Measurements from ENCODE around the gene TMEM263.
A peak's percentile ranks its signal among the peaks of the same experiment; 100 is the strongest.

The TMEM263 gene

GRCh38 chr12:106947461-106947860, 8.2 kb upstream of the TMEM263 start:
- no peak for DNase-seq (ENCODE audit: low read depth in 3 of 3)

DNA sequence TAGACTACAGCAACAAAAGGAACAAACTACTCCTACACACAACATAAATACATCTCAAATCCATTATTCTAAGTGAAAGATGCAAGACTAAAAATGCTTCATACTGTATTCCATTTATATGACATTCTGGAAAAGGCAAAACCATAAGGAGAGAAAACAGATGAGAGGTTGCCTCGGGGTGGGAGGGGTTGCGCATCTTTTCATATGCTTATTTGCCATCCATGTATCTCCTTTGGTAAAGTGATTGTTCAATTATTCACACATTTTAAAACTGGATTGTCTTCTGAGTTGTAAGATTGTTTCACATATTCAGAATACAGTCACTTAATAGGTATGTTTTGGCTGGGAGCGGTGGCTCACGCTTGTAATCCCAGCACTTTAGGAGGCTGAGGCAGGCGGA, 5.1 kb upstream of the TMEM263 start:
- no peak for DNase-seq (ENCODE audit: low read depth in 3 of 3)

GRCh38 chr12:106953352-106954250, 2.1 kb upstream of the TMEM263 start:
- DNase-seq (ENCODE audit: low read depth in 3 of 3): no peak

- DNase-seq (ENCODE audit: low read depth in 3 of 3): peak in 1 of 3 experiments; percentile 7
Measured at GRCh38 chr12:106954462-106955376, 988 bp upstream of the TMEM263 start.

GRCh38 chr12:106956048-106956578, 406 bp downstream of the TMEM263 start:
- peak; percentile 24 to 65 (median 28) for DNase-seq (ENCODE audit: low read depth in 3 of 3)

GRCh38 chr12:106957583-106957982, 1.9 kb downstream of the TMEM263 start:
- DNase-seq (ENCODE audit: low read depth in 3 of 3): no peak

- DNase-seq (ENCODE audit: low read depth in 3 of 3): no peak
Measured at GRCh38 chr12:106960443-106960842, 4.7 kb downstream of the TMEM263 start.

DNA sequence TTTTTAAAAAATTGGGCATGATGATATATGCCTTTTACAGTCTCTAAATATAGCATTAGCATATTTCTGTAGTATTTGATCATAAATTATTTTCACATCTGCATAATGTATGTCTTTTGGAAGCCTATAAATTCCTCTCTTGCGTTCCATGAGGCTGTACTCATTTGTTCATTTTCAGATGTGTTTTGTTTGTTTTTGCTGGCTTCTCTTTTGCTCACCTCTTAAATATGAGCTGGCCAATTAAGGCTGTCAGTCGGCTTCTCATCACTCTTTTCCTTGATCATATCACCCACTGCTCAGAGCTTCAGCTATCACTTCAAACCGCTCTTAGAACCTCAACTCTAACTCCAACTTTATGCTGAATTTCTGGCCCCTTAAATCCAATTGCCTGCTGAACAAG, 6.6 kb downstream of the TMEM263 start:
- DNase-seq (ENCODE audit: low read depth in 3 of 3): no peak

DNA sequence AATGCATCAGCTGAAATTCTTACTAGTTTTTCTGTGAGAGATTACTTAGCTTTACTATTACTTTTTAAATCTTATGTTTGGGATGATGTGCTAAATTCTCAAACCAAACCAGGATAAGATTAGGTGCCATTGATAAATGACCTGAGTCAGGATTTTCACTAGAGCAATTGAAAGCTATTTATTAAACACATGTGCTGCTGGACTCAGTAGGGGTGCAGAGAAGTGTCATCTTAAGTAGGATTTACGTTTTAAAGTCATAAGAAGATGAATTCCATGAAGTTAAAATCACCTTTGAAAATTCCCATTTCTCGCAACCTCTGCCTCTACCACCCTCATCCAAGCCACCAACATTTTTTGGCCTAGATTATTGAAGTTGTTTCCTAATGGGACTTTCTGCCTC, 8.8 kb downstream of the TMEM263 start:
- DNase-seq (ENCODE audit: low read depth in 3 of 3): no peak

DNA sequence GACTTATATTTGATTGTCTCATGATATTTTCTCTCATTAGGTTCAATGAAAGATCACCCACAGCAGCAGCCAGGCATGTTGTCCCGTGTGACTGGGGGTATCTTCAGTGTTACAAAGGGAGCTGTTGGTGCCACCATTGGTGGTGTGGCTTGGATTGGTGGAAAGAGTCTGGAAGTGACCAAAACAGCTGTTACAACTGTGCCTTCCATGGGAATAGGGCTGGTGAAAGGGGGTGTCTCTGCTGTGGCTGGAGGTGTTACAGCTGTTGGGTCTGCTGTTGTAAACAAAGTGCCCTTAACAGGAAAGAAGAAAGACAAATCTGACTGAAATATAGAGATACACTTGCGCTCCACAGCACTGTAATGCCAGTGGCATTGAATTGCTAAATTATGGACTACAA, 15.4 kb downstream of the TMEM263 start:
- DNase-seq (ENCODE audit: low read depth in 3 of 3): no peak

DNA sequence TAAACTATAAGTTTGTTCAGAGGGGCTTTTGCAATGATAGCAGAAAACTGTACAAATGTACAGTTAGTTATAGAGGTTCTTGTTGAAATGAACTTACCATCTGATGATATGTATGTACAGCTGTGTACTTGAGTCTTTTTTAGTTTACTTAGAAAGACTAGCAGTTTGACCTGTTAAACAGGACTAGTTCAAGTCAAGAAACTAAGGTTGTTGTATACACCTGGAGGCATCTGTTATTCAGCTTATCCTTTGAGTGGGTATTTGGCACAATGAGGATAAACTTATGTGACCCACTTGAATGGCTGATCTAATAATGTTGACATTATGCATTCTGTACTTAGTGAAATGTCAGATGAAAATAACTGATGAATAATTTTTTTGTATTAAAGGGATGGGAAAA, 17.8 kb downstream of the TMEM263 start:
- DNase-seq (ENCODE audit: low read depth in 3 of 3): no peak

GRCh38 chr12:106974511-106974910, 18.8 kb downstream of the TMEM263 start:
- no peak for DNase-seq (ENCODE audit: low read depth in 3 of 3)

DNA sequence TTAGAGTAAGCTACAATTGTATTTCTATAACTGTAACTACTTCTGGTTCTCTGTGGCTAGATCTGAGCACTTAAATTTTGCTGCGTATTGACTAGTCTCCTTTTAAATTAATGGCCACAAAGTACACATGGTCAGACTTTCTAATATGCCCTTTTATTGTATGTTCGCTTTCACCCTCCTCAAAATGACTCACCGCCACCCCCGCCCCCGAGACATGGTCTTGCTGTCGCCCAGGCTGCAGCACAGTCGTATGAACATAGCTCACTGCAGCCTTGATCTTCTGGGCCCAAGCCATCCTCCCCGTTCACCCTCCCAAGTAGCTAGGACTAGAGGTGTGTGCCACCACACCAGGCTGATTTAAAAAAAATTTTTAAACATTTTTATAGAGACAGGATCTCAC, 19.4 kb downstream of the TMEM263 start:
- no peak for DNase-seq (ENCODE audit: low read depth in 3 of 3)

DNA sequence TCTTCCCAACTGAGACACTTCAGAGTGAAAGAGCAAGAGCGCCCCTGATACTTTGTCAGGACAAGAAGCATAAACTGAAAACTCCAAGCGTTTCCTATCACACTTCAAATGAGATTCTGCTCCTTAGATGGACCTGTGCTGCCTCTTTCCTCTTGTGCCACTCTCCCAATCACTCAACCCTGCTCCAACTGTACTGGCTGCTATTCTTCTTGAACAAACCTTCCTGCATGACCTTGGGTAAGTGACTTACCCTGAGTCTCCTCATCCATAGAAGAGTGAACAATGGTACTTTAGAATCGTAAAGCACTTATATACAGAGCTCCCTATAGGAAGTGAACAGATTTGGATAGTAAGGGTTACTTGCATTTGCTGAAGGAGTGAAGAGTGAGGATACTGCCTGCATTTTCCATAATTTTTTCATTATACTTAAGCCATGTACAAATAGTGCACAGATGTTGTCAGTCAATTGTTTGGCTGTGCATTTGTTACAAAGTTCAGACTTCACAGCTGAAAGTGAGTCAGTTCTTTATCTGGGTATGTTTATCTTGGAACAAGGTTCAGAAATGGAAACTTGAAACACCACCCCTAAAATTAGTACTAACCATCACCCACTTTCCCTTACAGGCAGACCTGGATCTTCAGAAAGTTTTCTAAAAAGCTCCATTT, 20.4 kb downstream of the TMEM263 start:
- DNase-seq (ENCODE audit: low read depth in 3 of 3): no peak

DNA sequence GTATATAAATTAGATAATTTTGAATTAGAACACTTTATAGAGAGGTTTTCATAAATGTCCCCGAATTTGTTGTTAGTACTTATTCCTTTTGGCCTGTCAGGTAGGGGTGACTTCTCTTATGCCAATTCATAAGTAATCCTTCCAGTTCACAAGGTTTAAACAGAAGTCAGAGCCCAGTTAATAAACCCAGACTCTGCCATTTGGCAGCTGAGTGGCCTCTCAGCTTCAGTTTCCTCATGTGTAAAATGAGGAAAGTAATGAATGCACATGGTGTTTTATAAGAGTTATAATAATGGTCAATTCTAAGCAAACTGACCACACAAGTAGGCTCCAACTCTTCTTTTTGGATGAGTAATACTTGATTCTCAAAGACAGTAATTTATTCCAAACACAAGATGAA, 21.0 kb downstream of the TMEM263 start:
- no peak for DNase-seq (ENCODE audit: low read depth in 3 of 3)

- DNase-seq (ENCODE audit: low read depth in 3 of 3): no peak
Measured at GRCh38 chr12:106978035-106978800, 22.5 kb downstream of the TMEM263 start.

DNA sequence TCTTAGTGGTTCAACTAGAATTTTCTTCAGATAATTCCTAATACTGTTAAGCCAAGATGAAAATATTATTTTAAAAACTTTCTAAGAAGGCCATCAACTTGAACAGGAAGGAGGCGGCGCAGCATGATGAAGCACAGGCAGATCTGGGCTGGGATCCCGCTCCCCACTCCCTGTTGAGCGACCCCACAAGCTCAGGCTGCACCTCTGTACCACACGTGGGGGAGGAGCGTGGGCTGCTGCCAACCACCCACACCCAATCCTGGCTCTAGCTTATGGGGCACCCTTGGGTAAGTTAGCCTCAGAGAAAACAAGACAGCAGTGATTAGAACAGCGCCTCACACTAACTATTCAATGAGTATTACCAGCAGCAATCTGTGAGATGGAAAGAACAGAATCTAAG, 25.2 kb downstream of the TMEM263 start:
- no peak for DNase-seq (ENCODE audit: low read depth in 3 of 3)

GRCh38 chr12:106981788-106982187, 26.1 kb downstream of the TMEM263 start:
- no peak for DNase-seq (ENCODE audit: low read depth in 3 of 3)

DNA sequence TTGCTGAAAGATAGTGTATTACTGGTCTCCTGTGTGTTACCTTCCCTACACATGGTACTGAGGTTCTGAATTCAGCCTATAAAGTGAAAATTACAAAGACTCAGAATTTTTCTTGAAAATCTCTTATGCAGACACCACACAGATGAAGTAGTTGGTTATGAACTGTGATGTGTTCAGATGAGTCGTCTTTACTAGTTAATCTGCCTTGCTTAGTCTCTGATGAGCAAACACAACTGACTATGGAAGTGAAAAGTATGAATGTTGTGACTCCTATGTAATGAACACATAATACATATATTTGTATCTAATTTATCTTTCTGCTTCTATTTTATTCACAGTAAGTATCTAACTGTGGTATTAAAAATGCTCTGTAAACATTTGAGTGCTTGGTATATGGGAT, 26.5 kb downstream of the TMEM263 start:
- no peak for DNase-seq (ENCODE audit: low read depth in 3 of 3)

DNA sequence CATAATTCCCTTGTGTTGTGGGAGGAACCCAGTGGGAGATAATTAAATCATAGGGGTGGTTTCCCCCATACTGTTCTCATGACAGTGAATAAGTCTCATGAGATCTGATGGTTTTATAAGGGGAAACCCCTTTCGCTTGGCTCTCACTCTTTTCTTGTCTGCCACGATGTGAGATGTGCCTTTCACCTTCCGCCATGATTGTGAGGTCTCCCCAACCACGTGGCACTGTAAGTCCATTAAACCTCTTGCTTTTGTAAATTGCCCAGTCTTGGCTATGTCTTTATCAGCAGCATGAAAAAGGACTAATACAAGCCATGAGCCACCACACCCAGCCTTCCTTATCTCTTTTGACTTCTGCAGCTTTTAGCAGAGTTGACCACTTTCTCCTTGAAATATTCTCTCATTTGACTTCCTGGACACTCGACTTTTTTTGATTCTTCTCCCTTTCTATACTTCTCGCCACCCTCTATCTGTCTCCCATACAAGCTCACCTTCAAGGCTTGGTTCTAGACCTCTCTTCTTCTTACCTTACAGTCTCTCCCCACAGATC, 29.0 kb downstream of the TMEM263 start:
- DNase-seq (ENCODE audit: low read depth in 3 of 3): no peak

DNA sequence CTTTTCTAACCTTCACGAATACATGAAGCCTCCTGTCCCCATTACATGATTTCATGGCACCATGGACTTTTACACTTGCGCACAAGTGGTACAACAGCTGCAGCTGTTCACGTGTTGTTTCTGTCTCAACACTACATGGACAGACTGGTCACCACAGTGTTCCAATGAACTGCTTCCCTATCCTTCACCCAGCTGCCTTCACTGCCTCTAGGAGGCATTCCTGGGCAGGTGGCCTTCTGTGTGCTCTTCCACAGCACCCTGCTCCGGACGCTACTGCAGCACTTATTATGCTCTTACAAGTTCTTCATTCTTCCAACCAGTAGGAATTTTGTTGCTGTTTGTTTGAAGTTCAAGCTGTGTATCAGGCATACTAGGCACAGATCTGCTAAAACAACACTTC, 29.8 kb downstream of the TMEM263 start:
- DNase-seq (ENCODE audit: low read depth in 3 of 3): no peak

All from stimulated activated CD4-positive, alpha-beta T cell treated with anti-CD3 and anti-CD28 coated beads, TNF-alpha, amount 100 ng/mL, for 24 hours (primary cell).